Measurements from ENCODE around the gene TMEM132D. TPM values are rescaled to one million over a fixed set of nuclear protein-coding genes. Genes with fewer than 3 reads are reported as not detected.

The TMEM132D gene
- total RNA-seq, 2 experiments from 2014 or later: not detected

DNA sequence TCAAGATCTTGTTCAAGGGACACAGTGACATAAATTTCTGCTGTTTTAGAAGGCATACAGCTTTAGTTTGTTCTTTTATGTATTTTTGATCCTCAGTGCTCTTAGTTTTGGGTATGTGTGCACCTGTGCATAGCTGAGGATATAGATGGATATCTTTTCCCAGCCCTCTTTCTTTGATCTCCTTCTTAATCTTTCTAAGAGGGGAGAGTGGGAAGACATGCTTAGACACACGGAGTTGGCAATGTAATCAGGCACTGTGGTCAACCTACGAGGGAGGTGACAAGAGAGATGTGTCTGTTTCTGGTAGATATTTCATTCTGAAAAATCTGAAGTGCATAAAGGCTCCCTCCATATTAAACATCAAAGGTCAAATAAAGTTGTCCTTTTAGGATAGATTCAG is 340.6 kb downstream of the TMEM132D start:
- H3K4me1 ChIP-seq (ENCODE audit: insufficient read depth, low read length, poor library complexity, severe bottlenecking): no peaks in the 10 kb centered on the region
- H3K9me3 ChIP-seq (ENCODE audit: low read length): no peaks in the 10 kb centered on the region
- no peak overlapping the region for H3K4me3 ChIP-seq (ENCODE audit: low read depth, low read length, poor library complexity, severe bottlenecking)
- H3K79me2 ChIP-seq (ENCODE audit: insufficient read depth, low read depth, low read length): no peaks in the 10 kb centered on the region
- TF ChIP-seq, protein P1, sequence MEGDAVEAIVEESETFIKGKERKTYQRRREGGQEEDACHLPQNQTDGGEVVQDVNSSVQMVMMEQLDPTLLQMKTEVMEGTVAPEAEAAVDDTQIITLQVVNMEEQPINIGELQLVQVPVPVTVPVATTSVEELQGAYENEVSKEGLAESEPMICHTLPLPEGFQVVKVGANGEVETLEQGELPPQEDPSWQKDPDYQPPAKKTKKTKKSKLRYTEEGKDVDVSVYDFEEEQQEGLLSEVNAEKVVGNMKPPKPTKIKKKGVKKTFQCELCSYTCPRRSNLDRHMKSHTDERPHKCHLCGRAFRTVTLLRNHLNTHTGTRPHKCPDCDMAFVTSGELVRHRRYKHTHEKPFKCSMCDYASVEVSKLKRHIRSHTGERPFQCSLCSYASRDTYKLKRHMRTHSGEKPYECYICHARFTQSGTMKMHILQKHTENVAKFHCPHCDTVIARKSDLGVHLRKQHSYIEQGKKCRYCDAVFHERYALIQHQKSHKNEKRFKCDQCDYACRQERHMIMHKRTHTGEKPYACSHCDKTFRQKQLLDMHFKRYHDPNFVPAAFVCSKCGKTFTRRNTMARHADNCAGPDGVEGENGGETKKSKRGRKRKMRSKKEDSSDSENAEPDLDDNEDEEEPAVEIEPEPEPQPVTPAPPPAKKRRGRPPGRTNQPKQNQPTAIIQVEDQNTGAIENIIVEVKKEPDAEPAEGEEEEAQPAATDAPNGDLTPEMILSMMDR (conservative IDR thresholded peaks at IDR 0.05; ENCODE audit: low read length): no peak
- TF ChIP-seq EZH2phosphoT487 (IDR thresholded peaks at IDR 0.05; ENCODE audit: borderline replicate concordance, low read depth, low read length): no peak
- H3K9me2 ChIP-seq (ENCODE audit: insufficient read depth, low read length): no peaks in the 10 kb centered on the region
- POLR2A ChIA-PET: no interaction called here
- BruUV-seq (replicated peaks): no TSS peak
- no peak for DNase-seq (ENCODE audit: low spot score)
- no peak overlapping the region for H3K27ac ChIP-seq (ENCODE audit: low read depth, low read length, poor library complexity, severe bottlenecking)
- CTCF ChIA-PET (ENCODE audit: unreplicated experiment): no interaction called here
- H3K4me2 ChIP-seq (ENCODE audit: low read length): no peak overlapping the region
- H2AFZ ChIP-seq (ENCODE audit: low read length): no peak overlapping the region
- intact Hi-C loops (cut with micrococcal nuclease; ENCODE audit: unreplicated experiment): no loop called here
- H3K36me3 ChIP-seq (ENCODE audit: insufficient read depth, low read length): no peaks in the 10 kb centered on the region
- H4K20me1 ChIP-seq (ENCODE audit: insufficient read depth, low read length): no peaks in the 10 kb centered on the region

DNA sequence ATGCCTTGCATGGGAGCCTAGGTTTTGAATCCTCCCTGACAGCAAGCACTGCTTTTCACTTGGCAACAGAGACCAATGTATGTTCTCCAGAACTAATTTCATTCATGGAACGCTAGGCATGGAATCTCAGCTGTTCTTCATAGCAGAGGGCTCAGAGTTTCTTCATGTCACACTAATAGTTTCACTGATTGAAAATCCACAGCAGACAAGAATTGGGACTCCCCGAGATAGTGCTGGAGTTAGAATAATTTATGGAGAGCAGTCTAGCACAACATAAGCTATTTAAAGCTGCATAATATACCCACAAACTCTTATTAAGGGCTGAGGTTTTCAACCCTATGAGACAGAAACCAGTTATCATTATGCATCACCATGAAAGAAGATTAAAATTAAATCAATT is 342.5 kb downstream of the TMEM132D start:
- Histone ChIP-seq H3K27ac (ENCODE audit: low read depth, low read length, poor library complexity, severe bottlenecking) (no peak overlapping the region), H3K79me2 (ENCODE audit: insufficient read depth, low read depth, low read length) (no peaks in the 10 kb centered on the region), H3K9me2 (ENCODE audit: insufficient read depth, low read length) (no peaks in the 10 kb centered on the region), H3K4me2 (ENCODE audit: low read length) (no peak overlapping the region), H4K20me1 (ENCODE audit: insufficient read depth, low read length) (no peaks in the 10 kb centered on the region), H3K4me1 (ENCODE audit: insufficient read depth, low read length, poor library complexity, severe bottlenecking) (no peaks in the 10 kb centered on the region), H3K9me3 (ENCODE audit: low read length) (no peaks in the 10 kb centered on the region), H2AFZ (ENCODE audit: low read length) (no peak overlapping the region), H3K36me3 (ENCODE audit: insufficient read depth, low read length) (no peaks in the 10 kb centered on the region), H3K4me3 (ENCODE audit: low read depth, low read length, poor library complexity, severe bottlenecking) (no peak overlapping the region)
- ChIA-PET POLR2A (no interaction called here), CTCF (ENCODE audit: unreplicated experiment) (no interaction called here)
- no TSS peak for BruUV-seq (replicated peaks)
- TF ChIP-seq EZH2phosphoT487 (IDR thresholded peaks at IDR 0.05; ENCODE audit: borderline replicate concordance, low read depth, low read length): no peak
- TF ChIP-seq, protein P1 (conservative IDR thresholded peaks at IDR 0.05; ENCODE audit: low read length): no peak
- intact Hi-C loops (cut with micrococcal nuclease; ENCODE audit: unreplicated experiment): no loop called here
- no peak for DNase-seq (ENCODE audit: low spot score)

DNA sequence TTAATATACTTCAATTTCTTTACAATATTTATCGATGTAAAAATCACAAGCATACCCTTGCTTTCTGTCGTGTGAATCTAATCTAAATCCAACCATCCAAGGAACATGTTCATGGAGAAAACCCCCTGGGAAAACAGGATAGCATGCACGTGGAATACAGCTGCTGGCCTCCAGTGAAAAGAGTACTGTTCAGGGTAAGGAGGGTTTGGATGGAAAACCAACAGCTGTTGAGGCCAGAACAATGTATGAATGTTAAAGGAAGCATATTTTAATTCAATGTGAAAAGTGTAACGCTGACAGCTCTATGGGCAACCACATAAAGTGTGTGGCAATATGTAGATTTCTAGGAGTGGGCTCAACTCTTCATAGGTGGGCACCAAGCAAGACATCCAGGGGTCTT is 344.0 kb downstream of the TMEM132D start:
- intact Hi-C loops (cut with micrococcal nuclease; ENCODE audit: unreplicated experiment): no loop called here
- POLR2A ChIA-PET: interaction anchor here (0.7 kb wide), 1 partner anchor 1321 kb away, joined by 3 read pairs; no protein-coding TSS in a partner anchor
- Histone ChIP-seq H4K20me1 (ENCODE audit: insufficient read depth, low read length) (no peaks in the 10 kb centered on the region), H3K79me2 (ENCODE audit: insufficient read depth, low read depth, low read length) (no peaks in the 10 kb centered on the region), H3K27ac (ENCODE audit: low read depth, low read length, poor library complexity, severe bottlenecking) (no peak overlapping the region), H3K36me3 (ENCODE audit: insufficient read depth, low read length) (no peaks in the 10 kb centered on the region), H3K9me2 (ENCODE audit: insufficient read depth, low read length) (no peaks in the 10 kb centered on the region), H3K4me1 (ENCODE audit: insufficient read depth, low read length, poor library complexity, severe bottlenecking) (no peaks in the 10 kb centered on the region), H2AFZ (ENCODE audit: low read length) (no peak overlapping the region), H3K4me3 (ENCODE audit: low read depth, low read length, poor library complexity, severe bottlenecking) (no peak overlapping the region), H3K9me3 (ENCODE audit: low read length) (no peaks in the 10 kb centered on the region), H3K4me2 (ENCODE audit: low read length) (no peak overlapping the region)
- no TSS peak for BruUV-seq (replicated peaks)
- DNase-seq (ENCODE audit: low spot score): no peak
- no peak for TF ChIP-seq EZH2phosphoT487 (IDR thresholded peaks at IDR 0.05; ENCODE audit: borderline replicate concordance, low read depth, low read length)
- TF ChIP-seq, protein P1 (conservative IDR thresholded peaks at IDR 0.05; ENCODE audit: low read length): no peak
- CTCF ChIA-PET (ENCODE audit: unreplicated experiment): no interaction called here

Measured in OCI-LY7 (cell line).